Measurements from ENCODE around the gene DRD2. TPM values are rescaled to one million over a fixed set of nuclear protein-coding genes. Genes with fewer than 3 reads are reported as not detected.

DRD2 gene
- total RNA-seq, 2 experiments from 2014 or later, result not detected

DNA sequence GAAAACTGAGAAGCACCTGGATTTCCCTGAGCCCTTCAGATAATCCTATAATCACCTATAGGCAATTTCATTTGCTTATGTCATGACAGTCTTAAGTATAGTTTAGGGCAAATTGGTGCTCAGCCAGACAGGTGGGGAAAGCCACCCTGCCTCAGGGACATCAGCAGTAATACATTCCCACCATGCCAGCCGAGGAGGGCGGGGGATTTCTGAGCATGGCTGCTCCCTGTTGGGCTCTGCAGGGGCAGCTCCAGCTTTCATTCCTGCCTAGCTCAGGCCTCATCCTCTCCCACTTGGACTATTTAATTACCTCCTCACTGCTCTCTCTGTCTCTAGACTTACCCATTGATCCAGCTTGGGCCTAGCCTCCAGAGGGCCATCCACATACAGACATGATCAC is 9.0 kb upstream of the DRD2 start:
- DNase-seq, result no peak

DNA sequence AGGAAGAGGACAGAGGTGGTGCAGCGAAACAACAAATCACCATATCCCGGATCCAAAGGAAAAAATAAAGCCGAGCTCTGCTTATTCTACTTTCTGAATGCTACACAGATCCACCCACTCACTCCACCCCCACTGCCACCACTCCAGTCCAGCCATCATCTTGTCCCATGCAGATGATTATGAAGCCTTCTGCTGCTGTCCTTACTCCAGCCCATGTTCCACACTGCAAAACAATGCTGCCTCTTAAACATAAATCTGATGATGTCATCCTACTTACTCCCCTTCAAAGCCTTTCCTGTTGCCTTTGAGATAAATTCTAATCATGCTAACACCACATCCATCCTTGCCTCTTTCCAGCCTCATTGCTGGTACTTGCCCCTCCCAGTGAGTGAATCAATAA is 6.5 kb upstream of the DRD2 start:
- no peak overlapping the region for H3K27ac Mint-ChIP-seq
- no peaks in the 10 kb centered on the region for H3K36me3 Mint-ChIP-seq (ENCODE audit: low read depth)
- intact Hi-C loops (cut with micrococcal nuclease), result no loop called here
- no peaks in the 10 kb centered on the region for H3K9me3 Mint-ChIP-seq
- no peak overlapping the region for H3K4me3 Mint-ChIP-seq
- no peak for ATAC-seq
- no peaks in the 10 kb centered on the region for H3K4me1 Mint-ChIP-seq (ENCODE audit: low read depth)
- H3K27me3 Mint-ChIP-seq, result peaks cover 29% of the 10 kb centered on the region
- no peak for DNase-seq
- POLR2A ChIA-PET, result no interaction called here
- CTCF ChIA-PET, result no interaction called here
- TF ChIP-seq, protein P1, sequence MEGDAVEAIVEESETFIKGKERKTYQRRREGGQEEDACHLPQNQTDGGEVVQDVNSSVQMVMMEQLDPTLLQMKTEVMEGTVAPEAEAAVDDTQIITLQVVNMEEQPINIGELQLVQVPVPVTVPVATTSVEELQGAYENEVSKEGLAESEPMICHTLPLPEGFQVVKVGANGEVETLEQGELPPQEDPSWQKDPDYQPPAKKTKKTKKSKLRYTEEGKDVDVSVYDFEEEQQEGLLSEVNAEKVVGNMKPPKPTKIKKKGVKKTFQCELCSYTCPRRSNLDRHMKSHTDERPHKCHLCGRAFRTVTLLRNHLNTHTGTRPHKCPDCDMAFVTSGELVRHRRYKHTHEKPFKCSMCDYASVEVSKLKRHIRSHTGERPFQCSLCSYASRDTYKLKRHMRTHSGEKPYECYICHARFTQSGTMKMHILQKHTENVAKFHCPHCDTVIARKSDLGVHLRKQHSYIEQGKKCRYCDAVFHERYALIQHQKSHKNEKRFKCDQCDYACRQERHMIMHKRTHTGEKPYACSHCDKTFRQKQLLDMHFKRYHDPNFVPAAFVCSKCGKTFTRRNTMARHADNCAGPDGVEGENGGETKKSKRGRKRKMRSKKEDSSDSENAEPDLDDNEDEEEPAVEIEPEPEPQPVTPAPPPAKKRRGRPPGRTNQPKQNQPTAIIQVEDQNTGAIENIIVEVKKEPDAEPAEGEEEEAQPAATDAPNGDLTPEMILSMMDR (IDR thresholded peaks at IDR 0.05), result no peak

More for the DNA sequence above, 9.0 kb upstream of the DRD2 start:
- CTCF ChIA-PET, result no interaction called here
- no peaks in the 10 kb centered on the region for H3K36me3 Mint-ChIP-seq (ENCODE audit: low read depth)
- no peak for ATAC-seq
- no peaks in the 10 kb centered on the region for H3K4me1 Mint-ChIP-seq (ENCODE audit: low read depth)
- TF ChIP-seq, protein P1 (IDR thresholded peaks at IDR 0.05), result no peak
- intact Hi-C loops (cut with micrococcal nuclease), result no loop called here
- H3K27ac Mint-ChIP-seq, result no peak overlapping the region
- peaks cover 12% of the 10 kb centered on the region for H3K27me3 Mint-ChIP-seq
- H3K4me3 Mint-ChIP-seq, result no peak overlapping the region
- POLR2A ChIA-PET, result no interaction called here
- H3K9me3 Mint-ChIP-seq, result no peaks in the 10 kb centered on the region

DNA sequence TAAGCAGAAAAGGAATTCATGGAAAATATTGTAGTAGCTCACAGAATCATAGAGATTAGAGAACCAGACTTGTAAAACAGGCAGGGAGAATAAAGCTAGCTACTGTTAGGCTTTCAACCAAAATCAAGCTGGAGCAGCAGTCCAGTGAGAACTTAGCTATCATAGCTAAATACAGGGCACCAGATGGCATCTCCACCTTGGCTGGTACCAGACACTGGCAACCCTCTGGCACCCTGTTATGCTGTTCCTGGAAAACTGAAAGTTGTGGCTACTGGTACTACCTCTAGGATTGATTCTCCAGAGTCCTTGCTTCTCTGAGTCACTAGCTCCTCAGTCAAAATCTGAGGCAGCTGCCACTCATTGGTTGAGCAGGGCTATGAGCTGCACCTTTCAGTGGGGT is 6.0 kb upstream of the DRD2 start:
- POLR2A ChIA-PET, result no interaction called here
- Mint-ChIP-seq H3K4me1 (ENCODE audit: low read depth) (no peaks in the 10 kb centered on the region), H3K36me3 (ENCODE audit: low read depth) (no peaks in the 10 kb centered on the region), H3K9me3 (no peaks in the 10 kb centered on the region), H3K27me3 (peaks cover 33% of the 10 kb centered on the region), H3K4me3 (no peak overlapping the region), H3K27ac (no peak overlapping the region)
- no peak for ATAC-seq
- CTCF ChIA-PET, result no interaction called here
- TF ChIP-seq, protein P1 (IDR thresholded peaks at IDR 0.05), result no peak
- no peak for DNase-seq
- intact Hi-C loops (cut with micrococcal nuclease), result no loop called here

DNA sequence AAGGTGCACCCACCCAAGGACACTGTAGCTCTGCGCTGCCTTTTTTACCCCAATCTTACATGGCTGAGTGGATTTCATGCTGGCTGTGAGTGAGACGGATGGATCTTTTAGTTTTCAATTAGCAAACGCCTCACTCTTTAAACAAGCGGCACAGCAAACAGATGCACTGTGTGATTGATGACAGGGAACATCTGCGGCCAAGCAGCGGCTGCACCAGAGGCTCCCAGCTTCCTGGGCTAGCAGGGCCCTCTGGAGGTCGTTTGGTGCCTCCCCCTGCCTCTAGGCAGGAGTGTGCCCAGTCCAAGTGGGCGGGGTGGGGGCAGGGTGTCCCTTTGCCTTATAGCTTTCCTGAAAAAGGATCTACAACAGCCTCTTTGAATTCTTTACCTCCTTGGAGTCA is 2.1 kb upstream of the DRD2 start:
- H3K4me1 Mint-ChIP-seq (ENCODE audit: low read depth), result peaks cover 3% of the 10 kb centered on the region
- ChIA-PET POLR2A (no interaction called here), CTCF (no interaction called here)
- TF ChIP-seq, protein P1 (IDR thresholded peaks at IDR 0.05), result no peak
- peaks cover 56% of the 10 kb centered on the region for H3K27me3 Mint-ChIP-seq
- H3K36me3 Mint-ChIP-seq (ENCODE audit: low read depth), result peaks cover 1% of the 10 kb centered on the region
- H3K4me3 Mint-ChIP-seq, result no peak overlapping the region
- DNase-seq (no peak), ATAC-seq (no peak)
- H3K27ac Mint-ChIP-seq, result no peak overlapping the region
- H3K9me3 Mint-ChIP-seq, result no peaks in the 10 kb centered on the region
- intact Hi-C loops (cut with micrococcal nuclease), result no loop called here

DNA sequence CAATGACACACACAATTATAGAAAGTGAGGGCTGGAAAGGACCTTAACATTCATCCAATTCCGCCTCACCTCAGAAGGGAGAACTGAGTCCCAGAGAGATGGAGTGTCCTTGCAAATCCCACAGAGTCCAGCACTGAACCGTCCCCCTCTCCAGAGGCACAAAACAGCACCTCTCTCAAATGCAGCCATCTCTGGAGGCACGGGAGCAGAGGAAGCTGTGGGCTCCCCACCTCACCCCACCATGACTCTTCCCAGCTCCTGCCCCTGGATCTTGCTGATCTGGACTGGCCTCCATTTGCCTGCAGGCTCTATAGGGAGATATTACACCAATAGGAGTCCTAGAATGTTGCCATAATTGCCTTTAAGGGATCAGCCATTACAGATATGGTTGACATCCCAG is 1.4 kb upstream of the DRD2 start:
- H3K27me3 Mint-ChIP-seq, result peaks cover 58% of the 10 kb centered on the region
- peaks cover 3% of the 10 kb centered on the region for H3K4me1 Mint-ChIP-seq (ENCODE audit: low read depth)
- ChIA-PET CTCF (no interaction called here), POLR2A (no interaction called here)
- DNase-seq (no peak), ATAC-seq (no peak)
- TF ChIP-seq, protein P1 (IDR thresholded peaks at IDR 0.05), result no peak
- H3K9me3 Mint-ChIP-seq, result no peaks in the 10 kb centered on the region
- H3K4me3 Mint-ChIP-seq, result no peak overlapping the region
- intact Hi-C loops (cut with micrococcal nuclease), result no loop called here
- no peak overlapping the region for H3K27ac Mint-ChIP-seq
- peaks cover 1% of the 10 kb centered on the region for H3K36me3 Mint-ChIP-seq (ENCODE audit: low read depth)

Measured in activated CD8-positive, alpha-beta T cell treated with anti-CD3 and anti-CD28 coated beads for 36 hours (primary cell).